Spleen (tissue), 11 donors: ENCODE results near the gene EIF3I. TPM values are rescaled to one million over a fixed set of nuclear protein-coding genes. Genes with fewer than 3 reads are reported as not detected.

Source experiments
- DNase-seq: peaks from one replicate; pipeline ENCODE4 v3.0.0-alpha.2; 2020
- H3K27ac ChIP-seq, 8 donors: fragments of 200-600 bp; sonication (generic) in 7 of 8; 1 replicate in 4 of 8; 2 replicates in 4 of 8; pipeline versions ENCODE4 v1.5.0 to v1.8.0; 2016 to 2021; ENCODE audit warnings: inconsistent platforms in 4 of 8, mild to moderate bottlenecking in 4 of 8, moderate library complexity in 1 of 8
- H3K27me3 ChIP-seq, 7 donors: fragments of 200-600 bp; sonication (generic) in 6 of 7; replicated peaks in 1 of 7; 1 replicate in 4 of 7; 2 replicates in 3 of 7; pipeline versions ENCODE4 v1.5.0 to v1.8.0; 2016 to 2021; ENCODE audit warnings: inconsistent platforms in 3 of 7, mild to moderate bottlenecking in 1 of 7
- H3K36me3 ChIP-seq, 6 donors: fragments of 200-600 bp; sonication (generic) in 5 of 6; 1 replicate in 4 of 6; 2 replicates in 2 of 6; pipeline versions ENCODE4 v1.5.0 to v1.8.0; 2016 to 2021; ENCODE audit warnings: inconsistent platforms in 2 of 6
- H3K4me1 ChIP-seq, 6 donors: fragments of 200-600 bp; sonication (generic) in 5 of 6; 1 replicate in 3 of 6; 2 replicates in 3 of 6; pipeline versions ENCODE4 v1.5.0 to v1.8.0; 2016 to 2021; ENCODE audit warnings: inconsistent platforms in 3 of 6
- H3K4me3 ChIP-seq, 8 donors: fragments of 200-600 bp; sonication (generic) in 7 of 8; 1 replicate in 4 of 8; 2 replicates in 4 of 8; pipeline versions ENCODE4 v1.5.0 to v1.8.0; 2016 to 2021; ENCODE audit warnings: inconsistent platforms in 4 of 8, mild to moderate bottlenecking in 4 of 8, moderate library complexity in 2 of 8
- H3K9me3 ChIP-seq, 8 donors: fragments of 200-600 bp; sonication (generic) in 7 of 8; 1 replicate in 4 of 8; 2 replicates in 4 of 8; pipeline versions ENCODE4 v1.5.0 to v1.8.0; 2016 to 2021; ENCODE audit warnings: inconsistent platforms in 4 of 8
- POLR2A ChIP-seq, 3 donors: fragments of 450-650 bp; IDR thresholded peaks; one replicate each; pipeline ENCODE4 v1.5.1; 2017; ENCODE audit warnings: antibody characterized with exemption in 3 of 3, mild to moderate bottlenecking in 1 of 3
- POLR2AphosphoS5 ChIP-seq, 3 donors: sonication (generic); formaldehyde crosslinking; IDR thresholded peaks; one replicate each; pipeline ENCODE4 v1.5.1; 2017; ENCODE audit warnings: antibody characterized with exemption in 3 of 3
- WGBS, 5 donors: extraction: QIAGEN DNeasy Blood & Tissue Kit in 3 of 5; methylation state at CpG; one replicate each; pipeline versions ENCODE4 v1.1.5 to v1.1.7; 2013 to 2018; 5-methylcytosine and 5-hydroxymethylcytosine counted together
- intact Hi-C: fragments of 100-400 bp; cut with DNase I; formaldehyde crosslinking; loops from one replicate; pipeline ENCODE4 v1.15.0; 2023; ENCODE audit warnings: low total_unique reads
- polyA plus RNA-seq, 3 donors: library from polyadenylated mRNA; stranded (reverse); fragments of 200-250 nt; gene quantifications; one replicate each; pipeline ENCODE4 v1.2.1, GENCODE V29; 2013
- total RNA-seq, 7 donors: library from RNA; depleted of rRNA in 3 of 7; stranded (reverse); fragments of >200 nt in 3 of 7; fragmentation: NEBNext Ultra II Directional in 4 of 7; extraction: Animal tissue kit (Norgen Biotek cat#: 25700) in 4 of 7; gene quantifications; one replicate each; pipeline versions ENCODE4 v1.1.0 to v1.2.1, GENCODE V29; 2016 to 2021
- TF ChIP-seq, protein P1 (sequence below), 11 experiments: fragments of 200-600 bp in 7 of 11; fragments of 450-650 bp in 4 of 11; sonication (generic) in 4 of 11; IDR thresholded peaks in 8 of 11; conservative IDR thresholded peaks in 3 of 11; 1 replicate in 7 of 11; 2 replicates in 4 of 11; pipeline versions ENCODE4 v1.4.0 to v1.8.0; 2016 to 2021; ENCODE audit warnings: antibody characterized with exemption in 11 of 11, inconsistent platforms in 4 of 11, mild to moderate bottlenecking in 1 of 11
- donor health status: healthy with polysubstance abuse.
- donor health status: DM: no; HTN: no; CAD: no; lungs with moderate emphysema.
- donor health status: DM: no; HTN: no; CAD: no.
- donor health status: Bipolar disorder and iron deficiency.
- donor health status: healthy.
- donor health status: DM: no; HTN: no; CAD: no.
- donor health status: DM: yes; HTN: yes; CAD: no.

The EIF3I gene
- total and polyA plus RNA-seq, 10 donors, result 94.5 to 182 (median 114) TPM

DNA sequence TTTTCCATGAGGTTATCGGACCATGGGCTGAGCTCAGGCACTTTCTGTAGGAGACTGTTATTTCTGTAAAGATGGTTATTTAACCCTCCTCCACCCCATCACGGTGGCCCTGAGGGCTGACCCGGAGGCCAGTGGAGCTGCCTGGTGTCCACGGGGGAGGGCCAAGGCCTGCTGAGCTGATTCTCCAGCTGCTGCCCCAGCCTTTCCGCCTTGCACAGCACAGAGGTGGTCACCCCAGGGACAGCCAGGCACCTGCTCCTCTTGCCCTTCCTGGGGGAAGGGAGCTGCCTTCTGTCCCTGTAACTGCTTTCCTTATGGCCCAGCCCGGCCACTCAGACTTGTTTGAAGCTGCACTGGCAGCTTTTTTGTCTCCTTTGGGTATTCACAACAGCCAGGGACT, 24.4 kb upstream of the EIF3I start:
- WGBS, 5 donors, result 74 to 95% (median 84%) methylated on average over 6 of the region's 6 CpGs
- no peaks in the 10 kb centered on the region for H3K27me3 ChIP-seq
- H3K4me1 ChIP-seq, result peaks cover 10 to 64% (median 37%) of the 10 kb centered on the region in 6 donors
- TF ChIP-seq POLR2A (IDR thresholded peaks at IDR 0.05) (no peak), POLR2AphosphoS5 (IDR thresholded peaks at IDR 0.05) (peak in 1 of 3 donors; percentile 63)
- TF ChIP-seq, protein P1, sequence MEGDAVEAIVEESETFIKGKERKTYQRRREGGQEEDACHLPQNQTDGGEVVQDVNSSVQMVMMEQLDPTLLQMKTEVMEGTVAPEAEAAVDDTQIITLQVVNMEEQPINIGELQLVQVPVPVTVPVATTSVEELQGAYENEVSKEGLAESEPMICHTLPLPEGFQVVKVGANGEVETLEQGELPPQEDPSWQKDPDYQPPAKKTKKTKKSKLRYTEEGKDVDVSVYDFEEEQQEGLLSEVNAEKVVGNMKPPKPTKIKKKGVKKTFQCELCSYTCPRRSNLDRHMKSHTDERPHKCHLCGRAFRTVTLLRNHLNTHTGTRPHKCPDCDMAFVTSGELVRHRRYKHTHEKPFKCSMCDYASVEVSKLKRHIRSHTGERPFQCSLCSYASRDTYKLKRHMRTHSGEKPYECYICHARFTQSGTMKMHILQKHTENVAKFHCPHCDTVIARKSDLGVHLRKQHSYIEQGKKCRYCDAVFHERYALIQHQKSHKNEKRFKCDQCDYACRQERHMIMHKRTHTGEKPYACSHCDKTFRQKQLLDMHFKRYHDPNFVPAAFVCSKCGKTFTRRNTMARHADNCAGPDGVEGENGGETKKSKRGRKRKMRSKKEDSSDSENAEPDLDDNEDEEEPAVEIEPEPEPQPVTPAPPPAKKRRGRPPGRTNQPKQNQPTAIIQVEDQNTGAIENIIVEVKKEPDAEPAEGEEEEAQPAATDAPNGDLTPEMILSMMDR (IDR thresholded peaks at IDR 0.05 in 8 of 11, conservative IDR thresholded peaks at IDR 0.05 in 3 of 11), result no peak
- intact Hi-C loops, result no loop called here
- H3K27ac ChIP-seq, result no peak overlapping the region
- H3K36me3 ChIP-seq, result peaks cover 8 to 60% (median 47%) of the 10 kb centered on the region in 6 donors
- no peaks in the 10 kb centered on the region for H3K9me3 ChIP-seq
- no peak overlapping the region for H3K4me3 ChIP-seq
- DNase-seq, result no peak

DNA sequence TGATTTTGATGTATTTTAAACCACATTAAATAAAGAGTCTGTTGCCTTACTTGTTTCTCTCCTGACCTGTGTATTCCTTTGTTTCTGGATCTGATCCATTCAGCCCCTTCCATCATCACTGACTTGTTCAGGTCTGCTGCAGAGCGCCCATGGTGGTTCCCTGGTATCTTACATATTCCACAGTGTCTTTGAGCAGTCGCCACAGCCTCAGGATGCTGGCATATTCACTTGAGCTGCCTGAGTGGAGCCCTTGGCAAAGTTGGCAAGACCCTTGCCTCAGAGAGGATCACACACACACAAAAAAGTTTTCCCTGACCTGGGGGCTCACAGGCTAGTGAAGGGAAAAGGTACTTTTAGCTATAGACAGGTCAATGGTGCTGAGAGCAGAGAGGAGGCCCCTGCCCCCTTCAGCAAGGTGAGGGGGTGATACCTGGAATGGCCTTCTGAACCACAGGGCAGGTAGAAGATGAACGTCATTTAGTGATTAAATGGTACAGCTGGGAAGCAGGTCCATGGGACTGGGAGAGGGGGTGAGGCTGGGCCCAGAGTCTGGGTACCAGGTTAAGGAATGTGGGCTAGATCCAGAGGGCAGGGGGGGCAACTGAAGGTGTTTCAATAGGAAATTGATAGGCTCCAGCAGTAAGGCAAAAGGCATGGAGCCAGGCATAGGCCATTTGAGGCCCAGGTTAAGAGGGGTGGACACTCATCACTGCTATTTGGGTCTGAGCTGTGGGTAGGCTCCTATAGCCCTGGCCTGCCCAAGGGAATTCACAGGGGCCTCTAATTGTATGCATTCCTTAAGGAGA, 23.8 kb upstream of the EIF3I start:
- Histone ChIP-seq H3K4me3 (no peak overlapping the region), H3K9me3 (no peaks in the 10 kb centered on the region), H3K36me3 (peaks cover 4 to 54% (median 41%) of the 10 kb centered on the region in 6 donors), H3K27ac (no peak overlapping the region), H3K27me3 (no peaks in the 10 kb centered on the region), H3K4me1 (peaks cover 10 to 70% (median 37%) of the 10 kb centered on the region in 6 donors)
- DNase-seq, result no peak
- TF ChIP-seq, protein P1 (IDR thresholded peaks at IDR 0.05 in 8 of 11, conservative IDR thresholded peaks at IDR 0.05 in 3 of 11), result no peak
- TF ChIP-seq POLR2A (IDR thresholded peaks at IDR 0.05), result no peak
- TF ChIP-seq POLR2AphosphoS5 (IDR thresholded peaks at IDR 0.05), result no peak
- intact Hi-C loops, result no loop called here
- WGBS, 5 donors, result 89 to 98% (median 91%) methylated on average over 3 of the region's 3 CpGs

DNA sequence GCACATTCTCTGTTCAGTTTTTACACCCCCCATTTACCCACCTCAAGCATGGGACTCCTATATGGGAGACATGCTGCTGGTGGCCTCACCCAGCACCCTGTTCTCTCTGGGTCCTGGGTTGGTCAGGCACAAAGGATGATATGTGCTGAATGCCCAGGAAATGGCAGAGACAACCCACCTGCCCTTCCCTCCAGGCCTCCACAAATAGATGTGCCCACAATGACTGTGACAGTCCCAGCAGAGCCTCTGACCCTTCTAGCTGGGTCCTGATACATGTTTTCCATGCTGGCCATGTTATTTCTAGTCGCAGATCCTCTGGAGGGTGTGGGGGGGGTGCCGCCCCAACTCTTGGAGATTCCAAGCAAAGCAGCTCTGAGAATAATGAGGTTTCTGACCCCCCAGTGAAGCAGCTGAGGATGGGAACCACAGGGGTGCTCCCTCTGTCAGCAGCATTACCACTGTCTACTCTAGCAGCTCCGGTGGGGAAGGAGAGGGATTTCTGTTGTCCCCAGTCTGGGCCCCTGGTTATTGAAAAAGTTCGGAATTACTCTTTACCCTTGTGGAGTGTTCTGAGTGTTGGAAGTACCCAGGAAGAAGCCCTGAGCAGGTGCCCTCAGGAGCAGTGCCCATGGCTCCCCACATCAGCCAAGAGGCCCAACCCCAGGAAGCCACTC, 23.0 kb upstream of the EIF3I start:
- peak overlapping the region in 1 of 8 donors; percentile 91 for H3K4me3 ChIP-seq
- H3K4me1 ChIP-seq, result peaks cover 10 to 72% (median 37%) of the 10 kb centered on the region in 6 donors
- no peaks in the 10 kb centered on the region for H3K9me3 ChIP-seq
- no peaks in the 10 kb centered on the region for H3K27me3 ChIP-seq
- WGBS, 5 donors, result 67 to 100% (median 85%) methylated on average over 3 to 4 of the region's 4 CpGs
- DNase-seq, result no peak
- H3K36me3 ChIP-seq, result peaks cover under 1 to 49% (median 33%) of the 10 kb centered on the region in 6 donors
- H3K27ac ChIP-seq, result peak overlapping the region in 2 of 8 donors; percentile 83 to 89
- TF ChIP-seq POLR2A (IDR thresholded peaks at IDR 0.05) (no peak), POLR2AphosphoS5 (IDR thresholded peaks at IDR 0.05) (no peak)
- TF ChIP-seq, protein P1 (IDR thresholded peaks at IDR 0.05 in 8 of 11, conservative IDR thresholded peaks at IDR 0.05 in 3 of 11), result no peak
- intact Hi-C loops, result no loop called here

DNA sequence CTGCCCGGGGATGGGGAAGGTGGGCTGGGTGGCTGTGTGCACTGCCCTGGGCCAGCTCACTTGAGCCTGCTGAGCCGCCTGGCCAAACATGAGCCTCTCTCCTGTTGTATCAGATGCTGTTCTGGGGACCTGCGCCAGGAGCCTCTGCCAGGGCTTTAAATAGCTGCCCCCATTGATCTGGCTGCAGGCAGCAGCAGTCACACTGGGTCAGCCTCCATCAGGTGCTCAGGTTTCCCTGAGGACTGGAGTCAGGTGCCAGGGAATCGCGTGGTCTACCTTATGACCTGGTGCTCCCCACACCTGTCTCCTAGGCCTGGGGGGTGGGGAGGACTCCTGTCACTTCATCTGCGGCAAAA, 22.5 kb upstream of the EIF3I start:
- Histone ChIP-seq H3K36me3 (peaks cover 0 to 44% (median 28%) of the 10 kb centered on the region in 6 donors), H3K4me1 (peaks cover 11 to 75% (median 37%) of the 10 kb centered on the region in 6 donors), H3K27ac (peak overlapping the region in 5 of 8 donors; percentile 67 to 89 (median 82)), H3K9me3 (no peaks in the 10 kb centered on the region), H3K4me3 (peak overlapping the region in 2 of 8 donors; percentile 65 to 91), H3K27me3 (no peaks in the 10 kb centered on the region)
- no peak for TF ChIP-seq POLR2A (IDR thresholded peaks at IDR 0.05)
- TF ChIP-seq, protein P1 (IDR thresholded peaks at IDR 0.05 in 8 of 11, conservative IDR thresholded peaks at IDR 0.05 in 3 of 11), result no peak
- TF ChIP-seq POLR2AphosphoS5 (IDR thresholded peaks at IDR 0.05), result peak in 2 of 3 donors; percentile 21 to 67
- no peak for DNase-seq
- intact Hi-C loops, result no loop called here
- WGBS, 5 donors, result 42 to 87% (median 70%) methylated on average over 4 to 6 of the region's 6 CpGs
